SKM-1 treated with dmso at 0.1 percent for 144 hours (cell line): Measurements from ENCODE around the gene MAP3K21.

ENCODE experiments used
- DNase-seq: peaks from one replicate; lab custom pipeline; 2025; ENCODE audit not compliant: unreplicated experiment; lab: John Stamatoyannopoulos, UW

MAP3K21 gene

DNA sequence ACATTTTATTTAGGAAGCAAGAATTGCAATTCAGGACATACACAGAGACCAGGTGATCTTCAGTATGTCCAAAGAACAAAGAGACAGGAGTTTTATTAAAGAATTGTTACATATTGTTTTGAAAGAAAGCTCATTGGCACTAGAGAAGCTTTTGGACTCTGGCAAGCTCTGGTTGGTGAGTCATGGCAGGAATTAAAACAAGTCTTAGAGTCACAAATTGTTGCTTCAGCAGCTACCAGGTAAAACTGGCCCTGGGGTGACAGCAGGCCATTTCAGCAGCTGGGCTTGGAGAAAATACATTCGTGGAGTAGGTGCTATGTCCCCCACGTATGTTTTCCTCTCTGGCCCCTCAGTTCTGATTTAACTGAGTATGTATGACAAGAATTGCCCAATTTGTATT lies 58.8 kb downstream of the MAP3K21 start:
- no peak for DNase-seq

DNA sequence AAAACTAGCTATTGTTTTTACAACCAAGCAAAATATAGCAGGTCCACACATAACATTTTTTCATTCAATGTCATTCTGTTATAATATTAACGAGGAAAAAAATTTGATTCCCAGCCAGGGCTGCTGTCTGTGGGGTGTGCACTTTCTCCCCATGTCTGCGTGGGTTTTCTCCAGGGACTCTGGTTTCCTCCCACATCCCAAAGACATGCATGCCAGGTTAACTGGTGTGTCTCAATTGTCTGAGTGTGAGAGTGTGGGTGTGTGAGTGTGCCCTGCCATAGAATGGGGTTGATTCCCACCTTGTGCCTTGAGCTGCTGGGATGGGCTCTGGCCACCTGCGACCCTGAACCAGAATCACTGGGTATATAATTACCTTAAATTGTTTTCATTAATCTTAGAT lies 60.1 kb downstream of the MAP3K21 start:
- no peak for DNase-seq

DNA sequence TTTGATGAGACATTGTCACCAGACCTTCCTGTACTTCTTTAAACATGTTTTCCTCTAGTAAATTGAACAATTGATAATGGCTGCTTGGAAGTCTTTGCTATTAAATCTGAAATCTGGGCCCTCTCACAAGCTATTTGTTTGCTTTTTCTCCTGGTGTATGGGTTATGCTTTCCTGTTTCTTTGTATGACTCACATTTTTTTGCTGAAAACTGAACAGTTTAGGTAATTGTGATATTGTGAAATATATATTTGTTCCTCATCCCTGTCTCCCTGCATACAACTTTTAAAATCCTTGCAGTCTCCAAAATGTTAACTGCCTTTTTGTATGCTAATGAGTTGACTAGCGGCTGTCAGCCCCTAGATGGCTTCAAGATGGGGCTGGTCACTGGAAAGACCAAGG lies 61.6 kb downstream of the MAP3K21 start:
- DNase-seq, result no peak

DNA sequence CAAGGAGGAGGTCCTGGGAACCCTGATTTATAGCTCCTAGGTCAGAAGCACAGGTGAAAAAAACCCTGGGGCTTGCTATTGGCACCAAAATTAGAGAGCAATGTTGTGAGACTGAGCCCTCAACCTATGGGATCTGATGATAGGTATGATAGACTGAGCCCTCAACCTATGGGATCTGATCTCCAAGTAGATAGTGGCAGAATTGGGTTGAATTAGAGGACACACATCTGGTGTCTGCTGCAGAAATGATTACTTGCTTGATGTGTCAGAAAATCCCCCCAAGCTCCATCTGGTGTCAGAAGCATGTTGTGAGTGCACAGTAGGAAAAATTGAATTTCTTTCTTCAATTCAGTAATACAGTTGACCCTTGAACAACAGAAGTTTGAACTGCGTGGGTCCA lies 62.4 kb downstream of the MAP3K21 start:
- no peak for DNase-seq

DNA sequence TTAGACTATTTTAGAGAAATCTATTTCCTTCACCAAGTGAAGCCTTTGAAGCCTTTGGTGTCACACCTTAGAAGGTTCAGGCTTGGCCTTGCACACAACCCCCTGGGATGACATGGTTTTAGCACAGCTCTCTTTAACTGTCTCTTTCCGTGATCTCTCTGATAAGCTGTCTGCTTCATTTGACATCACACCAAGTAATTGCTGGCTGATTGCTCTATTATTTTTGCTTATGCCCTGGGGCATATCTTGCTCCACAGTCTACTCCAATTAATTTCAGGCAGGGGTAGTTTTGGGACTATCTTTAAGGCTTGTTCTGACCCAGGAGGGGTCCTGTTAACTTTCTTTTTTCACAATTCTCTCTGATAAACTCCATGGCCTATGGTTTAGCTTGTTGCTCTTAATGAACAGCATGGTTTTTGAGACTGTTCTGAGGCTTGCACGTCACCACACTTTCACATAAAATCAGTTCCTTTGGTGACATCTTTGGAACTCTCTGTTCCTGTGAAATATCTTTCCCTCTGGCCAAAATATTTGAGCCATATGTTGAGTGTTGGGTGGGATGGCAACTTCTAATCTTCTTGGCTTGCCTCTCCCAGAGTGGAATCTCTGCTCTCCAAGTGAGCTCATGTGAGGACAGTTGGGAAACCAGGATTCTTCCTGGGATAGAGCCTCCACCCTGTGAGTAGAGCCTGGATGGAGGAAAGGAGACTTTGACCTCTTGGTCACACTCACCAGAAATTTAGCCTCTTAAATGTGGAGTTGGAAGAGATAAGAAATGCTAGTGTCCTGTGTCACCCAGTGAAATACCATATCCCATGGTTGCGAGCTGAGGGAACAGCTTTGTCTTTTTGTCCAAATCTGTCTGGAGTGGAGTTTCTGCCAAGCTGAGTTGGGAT lies 63.6 kb downstream of the MAP3K21 start:
- DNase-seq, result no peak

DNA sequence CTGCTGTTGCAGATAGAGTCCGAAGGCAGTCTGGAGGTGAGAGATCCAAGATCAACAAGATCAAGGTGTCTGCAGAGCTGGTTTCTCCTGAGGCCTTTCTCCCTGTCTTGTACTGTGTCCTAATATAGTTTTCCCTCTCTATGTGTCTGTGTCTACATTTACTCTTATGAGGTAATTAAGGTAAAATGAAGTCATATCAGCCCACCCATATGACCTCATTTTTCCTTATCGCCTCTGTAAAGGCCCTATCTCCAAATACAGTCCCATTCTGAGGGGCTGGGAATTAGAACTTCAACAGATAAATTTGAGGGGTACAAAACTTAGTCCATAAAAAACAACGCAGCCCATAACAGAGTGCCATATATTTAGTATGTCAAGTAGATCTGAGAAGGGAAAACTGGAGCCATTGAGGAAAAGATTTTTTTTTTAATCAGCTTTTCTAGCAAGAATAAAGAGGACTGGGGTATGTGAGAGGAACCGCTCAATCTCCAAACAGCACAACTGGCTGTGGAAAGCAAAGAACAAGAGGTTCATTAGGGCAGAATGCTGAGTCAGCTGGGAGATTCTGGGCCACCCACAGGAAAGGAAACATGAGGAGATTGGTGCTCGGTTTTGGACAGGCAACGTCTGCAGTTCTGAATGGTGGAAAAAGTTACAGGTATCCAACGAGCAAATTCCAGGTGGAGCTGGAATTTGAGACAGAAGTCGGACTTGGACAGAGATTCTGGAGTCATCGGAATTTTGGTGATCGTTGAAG lies 65.7 kb downstream of the MAP3K21 start:
- DNase-seq, result no peak

DNA sequence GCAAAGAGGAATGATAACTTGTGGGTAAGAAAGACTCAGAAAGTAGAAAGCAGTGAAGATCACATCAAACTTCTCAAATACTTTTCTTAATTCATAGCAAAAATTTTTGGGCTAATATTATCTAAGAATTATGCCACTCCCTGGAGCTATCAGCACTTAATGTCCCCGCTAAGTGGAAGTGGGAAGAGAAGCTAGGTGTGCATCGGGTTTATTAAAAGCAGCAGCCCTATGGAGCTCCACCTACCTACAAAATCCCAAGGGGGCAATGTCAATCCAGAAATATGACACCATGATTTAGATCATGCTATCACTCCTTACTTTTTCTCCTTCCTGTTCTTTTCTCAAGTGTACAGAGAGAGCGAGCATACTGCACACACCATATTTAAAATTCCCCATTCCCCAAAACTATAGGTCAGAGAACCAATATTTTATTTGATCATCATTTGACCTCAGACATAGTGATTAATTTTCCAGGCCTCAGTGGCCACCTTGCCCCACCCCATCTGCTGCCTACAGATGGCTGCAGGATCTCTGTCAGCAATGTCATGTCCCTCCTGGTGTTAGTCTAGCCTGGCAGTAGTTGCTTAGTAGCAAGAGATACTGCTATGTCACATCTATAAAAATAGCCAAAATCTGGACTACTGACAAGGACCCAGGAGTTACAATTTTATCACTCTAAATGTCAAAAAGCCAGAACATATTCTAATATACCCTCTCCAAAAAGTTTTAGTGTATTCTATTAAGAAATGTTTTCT lies 66.6 kb downstream of the MAP3K21 start:
- DNase-seq, result no peak

DNA sequence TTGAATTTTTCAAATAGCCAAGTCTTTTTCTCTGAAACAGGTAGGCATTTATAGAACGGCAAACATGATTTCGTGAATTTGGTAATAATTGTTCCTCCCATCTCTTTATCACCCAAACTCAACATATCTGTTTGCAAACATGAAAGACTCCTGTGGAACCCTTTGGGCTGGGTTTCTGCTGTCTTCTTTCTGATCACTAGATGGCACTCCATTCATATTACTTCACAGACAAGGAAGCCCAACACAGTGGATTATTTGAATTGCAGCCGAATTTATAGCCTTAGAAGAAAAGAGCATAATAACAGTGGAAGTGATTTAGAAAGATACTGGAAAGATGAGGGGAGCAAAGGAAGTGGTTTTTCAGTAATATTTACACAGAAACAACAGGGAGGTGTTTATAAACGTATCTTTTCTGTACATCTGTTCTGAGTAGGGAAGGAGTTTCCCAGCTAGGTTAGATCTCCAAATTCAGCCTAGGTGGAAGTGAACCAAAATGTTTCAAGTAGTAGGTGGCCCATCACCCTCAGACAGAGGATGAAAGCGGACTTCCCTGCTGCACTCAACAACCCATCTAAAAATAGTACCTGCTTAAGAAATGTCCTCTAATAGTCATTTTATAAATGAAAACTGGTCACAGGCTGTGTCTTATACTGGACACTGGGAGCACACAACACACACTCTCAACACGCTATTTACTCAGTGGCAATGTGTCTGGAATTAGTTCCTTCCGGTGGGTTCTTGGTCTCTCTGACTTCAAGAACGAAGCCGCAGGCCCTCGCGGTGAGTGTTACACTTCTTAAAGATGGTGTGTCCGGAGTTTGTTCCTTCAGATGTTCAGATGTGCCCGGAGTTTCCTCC lies 67.6 kb downstream of the MAP3K21 start:
- DNase-seq, result peak; percentile 85

DNA sequence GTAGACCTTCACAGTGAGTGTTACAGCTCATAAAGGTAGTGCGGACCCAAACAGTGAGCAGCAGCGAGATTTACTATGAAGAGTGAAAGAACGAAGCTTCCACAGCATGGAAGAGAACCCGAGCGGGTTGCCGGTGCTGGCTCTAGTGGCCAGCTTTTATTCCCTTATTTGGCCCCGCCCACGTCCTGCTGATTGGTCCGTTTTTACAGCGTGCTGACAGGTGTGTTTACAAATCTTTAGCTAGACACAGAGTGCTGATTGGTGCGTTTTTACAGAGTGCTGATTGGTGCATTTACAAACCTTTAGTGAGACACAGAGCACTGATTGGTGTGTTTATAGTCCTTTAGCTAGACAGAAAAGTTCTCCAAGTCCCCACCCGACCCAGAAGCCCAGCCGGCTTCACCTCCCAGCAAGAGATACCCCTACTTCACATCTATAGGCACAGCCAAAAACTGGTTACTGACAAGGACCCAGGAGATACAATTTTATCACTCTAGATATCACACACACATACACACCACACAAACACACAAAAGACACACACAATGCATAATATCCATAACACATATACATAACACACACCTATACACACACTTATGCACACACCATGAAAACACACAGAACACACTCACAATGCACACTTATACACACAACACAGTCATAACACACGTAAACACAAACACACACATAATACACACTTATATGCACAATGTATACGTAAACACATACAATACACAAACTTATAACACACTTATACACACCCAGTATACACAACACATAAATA lies 68.5 kb downstream of the MAP3K21 start:
- no peak for DNase-seq

DNA sequence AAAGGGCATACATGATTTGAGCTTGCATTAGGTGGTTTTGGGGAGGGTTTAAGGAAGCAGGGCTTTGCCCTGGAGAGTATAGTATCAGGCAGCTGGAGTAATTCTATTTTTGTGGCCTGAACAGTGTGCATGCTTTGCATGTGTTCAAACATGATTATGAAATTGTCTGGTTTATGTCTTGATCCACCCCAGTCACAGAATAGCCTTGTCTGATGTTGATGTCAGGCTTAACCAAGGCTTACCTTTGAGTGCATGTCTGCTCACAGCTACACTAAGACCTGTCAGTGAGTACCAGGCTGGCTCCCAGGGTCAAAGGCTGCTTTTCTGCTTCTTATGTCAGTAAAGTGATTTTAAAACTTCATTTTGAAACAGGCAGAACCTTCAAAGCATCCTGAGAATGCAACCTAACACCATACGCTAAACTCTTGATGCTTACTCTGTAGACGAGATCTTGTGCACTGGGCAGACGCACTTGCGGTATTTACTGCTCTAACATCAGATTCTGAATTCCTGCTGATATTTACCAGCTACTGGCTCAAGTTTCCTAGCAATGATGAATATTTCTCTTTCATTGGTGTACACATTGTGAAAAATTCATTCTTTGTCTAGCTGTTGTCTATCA lies 78.9 kb downstream of the MAP3K21 start:
- no peak for DNase-seq

DNA sequence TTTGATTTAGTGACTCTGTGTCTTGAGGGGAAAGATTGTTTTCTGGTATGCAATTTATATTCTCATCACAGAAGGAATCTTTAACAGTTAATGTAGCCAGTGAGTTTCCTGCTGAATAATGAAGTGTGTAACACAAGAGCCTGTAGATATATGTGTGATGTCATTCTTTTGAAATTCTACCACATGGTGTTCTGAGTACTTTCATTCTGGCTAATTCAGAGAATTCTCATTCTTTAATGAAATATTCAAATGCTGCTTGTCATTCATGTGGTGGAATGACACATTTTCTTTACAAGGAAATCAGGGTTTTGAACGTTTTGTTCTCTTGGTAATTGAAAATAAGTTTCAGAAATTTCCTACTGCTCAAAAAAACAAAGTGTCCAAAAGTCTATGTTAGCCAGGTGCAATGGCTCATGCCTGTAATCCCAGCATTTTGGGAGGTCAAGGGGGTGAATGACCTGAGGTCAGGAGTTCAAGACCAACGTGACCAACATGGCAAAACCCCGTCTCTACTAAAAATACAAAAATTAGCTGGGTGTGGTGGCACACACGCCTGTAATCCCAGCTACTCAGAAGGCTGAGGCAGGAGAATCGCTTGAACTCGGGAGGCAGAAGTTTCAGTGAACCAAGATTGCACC lies 79.6 kb downstream of the MAP3K21 start:
- no peak for DNase-seq

DNA sequence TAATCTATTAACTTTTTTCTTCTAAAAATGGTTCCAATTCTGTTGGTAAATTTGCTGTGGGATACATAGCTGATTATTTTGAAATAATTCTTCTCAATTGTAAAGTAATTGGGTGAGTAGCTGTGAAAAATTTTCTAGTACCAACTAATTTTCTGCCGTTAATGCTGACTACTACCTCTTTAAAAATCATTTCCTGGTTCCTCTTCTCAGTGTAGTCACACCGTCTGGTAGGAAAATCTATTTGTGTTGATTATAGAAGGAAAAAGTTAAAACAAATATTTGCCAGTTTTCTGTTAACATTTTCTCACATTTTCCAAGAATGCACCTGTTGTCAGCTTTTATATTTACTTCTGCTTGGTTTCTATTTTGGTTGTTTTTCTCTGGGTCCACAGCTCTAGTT lies 82.0 kb downstream of the MAP3K21 start:
- no peak for DNase-seq

DNA sequence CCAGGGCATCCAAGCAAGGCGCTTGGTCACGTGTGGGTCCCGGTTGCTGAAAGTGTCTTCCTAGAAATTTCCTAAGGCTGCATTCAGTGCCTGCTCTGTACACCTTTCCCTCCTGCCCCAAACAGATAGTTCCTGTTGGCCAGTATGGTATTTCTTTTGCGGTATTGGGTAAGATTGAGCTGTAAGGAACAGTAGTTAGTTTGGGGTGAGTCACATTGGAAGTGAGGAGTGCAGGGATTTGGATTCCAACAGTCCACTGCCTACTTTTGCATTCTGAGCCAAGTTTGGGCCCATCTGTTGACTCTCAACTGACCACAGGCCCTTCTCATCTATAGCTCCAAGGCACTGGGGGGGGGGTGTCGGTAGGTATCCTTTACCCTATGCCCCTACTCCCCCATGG lies 83.4 kb downstream of the MAP3K21 start:
- DNase-seq, result no peak

DNA sequence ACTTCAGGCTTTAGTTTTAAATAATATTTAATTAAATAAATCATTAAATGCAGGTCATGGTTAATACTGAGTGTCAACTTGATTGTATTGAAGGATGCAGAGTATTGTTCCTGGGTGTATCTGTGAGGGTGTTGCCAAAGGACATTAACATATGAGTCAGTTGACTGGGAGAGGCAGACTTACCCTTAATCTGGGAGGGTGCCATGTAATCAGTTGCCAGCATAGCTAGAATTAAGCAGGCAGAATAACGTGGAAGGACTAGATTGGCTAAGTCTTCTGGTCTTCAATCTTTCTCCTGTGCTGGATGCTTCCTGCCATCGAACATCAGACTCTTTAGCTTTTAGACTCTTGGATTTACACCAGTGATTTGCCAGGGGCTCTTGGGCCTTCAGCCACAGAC lies 85.3 kb downstream of the MAP3K21 start:
- no peak for DNase-seq

DNA sequence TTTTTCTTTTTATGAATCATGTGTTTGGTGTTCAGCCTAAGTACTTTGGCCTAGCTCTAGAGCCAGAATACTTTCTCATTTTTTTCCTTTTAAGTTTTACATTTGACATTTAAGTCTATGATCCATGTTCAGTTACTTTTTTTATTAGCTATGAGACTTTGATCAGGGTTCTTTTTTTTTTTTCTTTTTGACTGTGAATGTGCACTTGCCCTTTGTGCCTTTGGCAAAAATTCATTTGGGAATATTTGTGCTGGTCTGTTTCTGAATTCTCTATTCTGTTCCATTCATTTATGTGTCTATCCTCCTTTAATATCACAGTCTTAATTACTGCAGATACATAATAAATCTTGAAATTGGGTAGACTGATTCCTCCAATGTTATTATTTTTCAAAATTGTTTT lies 93.8 kb downstream of the MAP3K21 start:
- DNase-seq, result no peak

DNA sequence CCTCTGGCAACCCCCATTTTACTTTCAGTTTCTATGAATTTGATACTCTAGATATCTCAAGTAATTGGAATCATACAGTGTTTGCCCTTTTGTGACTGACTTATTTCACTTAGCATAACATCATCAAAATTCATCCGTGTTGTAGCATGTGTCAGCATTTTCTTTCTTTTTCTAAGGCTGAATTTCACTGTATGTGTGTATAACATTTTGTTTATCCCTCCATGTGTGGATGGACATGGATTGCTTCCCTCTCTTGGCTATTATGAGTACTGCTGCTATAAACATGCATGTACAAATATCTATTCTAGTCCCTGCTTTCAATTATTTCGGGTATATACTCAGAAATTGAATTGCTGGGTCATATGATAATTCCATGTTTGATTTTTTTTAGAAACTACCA lies 97.3 kb downstream of the MAP3K21 start:
- DNase-seq, result no peak

DNA sequence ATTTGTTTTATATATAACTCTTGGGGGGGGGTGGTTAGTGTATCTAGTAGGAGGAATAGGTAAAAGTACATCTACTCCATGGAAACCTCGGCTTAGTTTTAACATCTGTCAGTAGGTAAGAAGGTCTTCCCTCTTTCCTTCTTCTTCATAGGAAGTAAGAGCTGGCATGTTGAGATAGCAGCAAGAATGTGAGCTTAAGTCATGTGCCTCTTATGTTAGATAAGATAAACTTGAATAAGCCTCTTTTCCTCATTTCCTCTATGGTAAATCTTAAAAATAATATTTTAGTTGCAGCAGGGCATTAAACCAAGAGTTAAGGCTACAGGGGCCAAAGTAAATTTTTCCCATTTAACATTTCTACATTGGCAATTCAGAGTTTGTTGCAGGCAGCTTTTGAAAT lies 100.4 kb downstream of the MAP3K21 start:
- DNase-seq, result no peak

DNA sequence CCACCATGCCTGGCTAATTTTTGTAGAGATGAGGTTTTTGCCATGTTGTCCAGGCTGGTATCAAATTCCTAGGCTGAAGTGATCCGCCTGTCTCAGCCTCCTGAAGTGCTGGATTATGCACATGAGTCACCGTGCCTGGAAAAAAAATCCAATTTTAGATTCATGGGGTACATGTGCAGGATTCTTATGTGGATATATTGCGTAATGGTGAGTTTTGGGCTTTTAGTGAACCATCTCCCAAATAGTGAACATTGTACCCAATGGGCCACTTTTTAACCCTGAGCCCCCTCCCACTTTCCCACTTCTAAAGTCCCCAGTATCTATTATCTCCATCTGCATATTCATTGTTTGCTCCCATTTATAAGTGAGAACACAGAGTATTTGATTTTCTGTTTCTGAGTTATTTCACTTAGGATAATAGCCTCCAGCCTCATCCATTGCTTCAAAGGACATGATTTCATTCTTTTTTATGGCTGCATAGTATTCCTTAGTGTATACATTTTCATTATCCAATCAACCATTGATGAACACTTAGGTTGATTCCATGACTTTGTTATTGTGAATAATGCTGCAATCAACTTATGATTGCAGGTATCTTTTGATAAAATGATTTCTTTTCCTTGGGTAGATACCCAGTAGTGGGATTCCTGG lies 104.4 kb downstream of the MAP3K21 start:
- DNase-seq, result no peak

DNA sequence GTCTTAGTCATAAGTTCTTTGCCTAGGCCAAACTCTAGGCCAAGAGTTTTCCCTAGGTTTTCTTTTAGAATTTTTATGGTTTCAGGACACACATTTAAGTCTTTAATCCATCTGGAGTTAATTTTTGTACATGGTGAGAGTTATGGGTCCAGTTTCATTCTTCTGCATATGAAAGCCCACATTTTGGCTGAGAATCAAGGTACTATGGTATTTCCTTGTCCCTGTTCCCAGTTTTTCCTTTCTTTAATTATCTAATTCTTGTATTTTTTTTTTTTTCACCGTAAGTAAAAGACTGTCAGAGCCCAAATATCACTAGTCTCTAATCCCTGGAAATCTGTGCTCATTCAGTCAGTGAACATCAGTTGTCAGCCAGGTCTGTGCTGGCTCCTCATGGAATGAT lies 105.4 kb downstream of the MAP3K21 start:
- no peak for DNase-seq
